ENCODE results near the gene LOXL1.

DNA sequence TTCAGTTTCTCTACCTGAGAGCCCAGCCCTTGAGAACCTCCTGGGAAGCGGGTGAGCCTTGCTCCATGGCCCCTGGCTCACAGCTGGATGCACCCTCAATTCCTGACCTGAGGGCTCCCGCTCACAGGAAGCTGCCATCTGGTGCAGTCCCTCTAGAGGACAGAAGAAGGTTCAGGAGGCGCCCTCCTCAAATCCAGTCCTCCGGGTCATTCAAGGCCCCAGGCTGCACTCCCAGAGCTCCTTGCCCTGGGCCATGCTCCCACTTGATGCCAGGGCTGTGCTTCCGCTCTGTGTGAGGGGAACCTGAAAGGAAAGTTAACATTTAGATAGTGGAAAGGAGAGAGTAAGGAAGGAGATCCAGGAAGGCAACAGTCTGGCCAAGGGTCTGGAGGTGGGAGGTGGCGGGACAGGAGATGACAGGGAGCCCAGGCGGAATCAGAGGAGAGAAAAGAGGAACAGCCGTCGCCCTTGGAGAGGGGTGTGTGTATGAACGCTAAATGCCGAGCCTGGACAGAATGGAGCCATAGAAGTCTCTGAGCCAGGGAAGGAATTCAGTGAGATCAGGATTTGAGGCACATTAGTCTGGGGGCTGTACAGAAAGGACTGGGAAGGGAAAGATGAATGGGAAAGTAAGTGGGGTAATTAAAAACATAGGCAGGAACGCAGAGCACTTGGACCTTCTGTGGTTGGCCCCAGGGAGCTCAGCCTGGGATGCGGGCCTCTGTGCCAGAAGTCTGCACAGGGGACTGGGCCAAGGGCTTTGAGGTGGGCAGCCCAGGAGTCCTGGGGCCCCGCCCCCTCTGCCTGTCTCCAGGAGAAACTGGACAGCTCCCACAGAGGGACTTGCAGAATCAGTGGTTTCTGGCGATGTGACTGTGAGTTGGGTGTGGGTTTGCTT, 26.8 kb upstream of the LOXL1 start:
- TF ChIP-seq EZH2 (IDR thresholded peaks at IDR 0.05; ENCODE audit: borderline replicate concordance) (no peak), EZH2phosphoT487 (IDR thresholded peaks at IDR 0.05; ENCODE audit: low read depth, severe bottlenecking, unreplicated experiment) (no peak)
- TF ChIP-seq, protein P1, sequence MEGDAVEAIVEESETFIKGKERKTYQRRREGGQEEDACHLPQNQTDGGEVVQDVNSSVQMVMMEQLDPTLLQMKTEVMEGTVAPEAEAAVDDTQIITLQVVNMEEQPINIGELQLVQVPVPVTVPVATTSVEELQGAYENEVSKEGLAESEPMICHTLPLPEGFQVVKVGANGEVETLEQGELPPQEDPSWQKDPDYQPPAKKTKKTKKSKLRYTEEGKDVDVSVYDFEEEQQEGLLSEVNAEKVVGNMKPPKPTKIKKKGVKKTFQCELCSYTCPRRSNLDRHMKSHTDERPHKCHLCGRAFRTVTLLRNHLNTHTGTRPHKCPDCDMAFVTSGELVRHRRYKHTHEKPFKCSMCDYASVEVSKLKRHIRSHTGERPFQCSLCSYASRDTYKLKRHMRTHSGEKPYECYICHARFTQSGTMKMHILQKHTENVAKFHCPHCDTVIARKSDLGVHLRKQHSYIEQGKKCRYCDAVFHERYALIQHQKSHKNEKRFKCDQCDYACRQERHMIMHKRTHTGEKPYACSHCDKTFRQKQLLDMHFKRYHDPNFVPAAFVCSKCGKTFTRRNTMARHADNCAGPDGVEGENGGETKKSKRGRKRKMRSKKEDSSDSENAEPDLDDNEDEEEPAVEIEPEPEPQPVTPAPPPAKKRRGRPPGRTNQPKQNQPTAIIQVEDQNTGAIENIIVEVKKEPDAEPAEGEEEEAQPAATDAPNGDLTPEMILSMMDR (IDR thresholded peaks at IDR 0.05; ENCODE audit: poor library complexity), result no peak

Data from hepatocyte (in vitro differentiated cells).